ENCODE results near the gene KLHL42. TPM values are rescaled to one million over a fixed set of nuclear protein-coding genes. Genes with fewer than 3 reads are reported as not detected.
"Not testable (repeated sequence)": the region's sequence is repeated elsewhere in the genome, so short reads cannot be mapped to it uniquely, and the experiment has no call there.

Gene KLHL42
- total and polyA plus RNA-seq, 2 of the 13 experiments (the other 11 are each of a cell fraction or from before 2014, with no cell fraction given) = 13.5 to 14.0 TPM

- TF ChIP-seq AFF4 (CRISPR knock-in tag; IDR thresholded peaks at IDR 0.05) = no peak
- TF ChIP-seq ZNF703 (CRISPR knock-in tag; IDR thresholded peaks at IDR 0.05; ENCODE audit: borderline replicate concordance) = no peak
- no peak for TF ChIP-seq SALL1 (CRISPR knock-in tag; IDR thresholded peaks at IDR 0.05)
These were observed 36.4 kb upstream of the KLHL42 start (continued) for GRCh38 chr12:27743601-27744000.

- ATAC-seq; H3K27me3 ChIP-seq (ENCODE audit: control insufficient read depth in 1 of 2, insufficient read depth in 2 of 2, low read length in 2 of 2); H3K27ac ChIP-seq (ENCODE audit: extremely low read length, insufficient read depth, low read length); H4K20me1 ChIP-seq (ENCODE audit: insufficient read depth, low read length); CTCF ChIA-PET (ENCODE audit: low intra/inter-chr PET ratio, low total read pairs); H3K4me2 ChIP-seq (ENCODE audit: low read depth, low read length); DNase-seq (ENCODE audit: low spot score); H3K9me3 ChIP-seq (ENCODE audit: low read length); POLR2A ChIA-PET; H3K79me2 ChIP-seq (ENCODE audit: insufficient read depth, low read length); intact Hi-C loops (cut with micrococcal nuclease; ENCODE audit: unreplicated experiment); FAIRE-seq; BruUV-seq (replicated peaks); H3K4me3 ChIP-seq (replicated peaks in 1 of 3; ENCODE audit: insufficient read depth in 1 of 3, low read depth in 2 of 3, low read length in 3 of 3); H2AFZ ChIP-seq (ENCODE audit: low read length); H3K9ac ChIP-seq (ENCODE audit: insufficient read depth, low read depth, low read length): not testable (repeated sequence)
- Histone ChIP-seq H3K36me3 (replicated peaks in 1 of 2; ENCODE audit: control insufficient read depth in 1 of 2, insufficient read depth in 2 of 2, low read length in 2 of 2) (peaks cover 7 to 19% of the 10 kb centered on the region in 2 experiments; a peak in 4 of 5 replicates), H3K4me1 (ENCODE audit: insufficient read depth, low read length) (peaks cover 31% of the 10 kb centered on the region)
- WGBS (ENCODE audit: low lambda C conversion rate) = 75% methylated on average over 1 of the region's 1 CpG
- in situ Hi-C loops (cut with HindIII; ENCODE audit: extremely low pct_ligation_motif_present, low pct_unique_long_range_greater_than_20kb) = loop anchor here (25.0 kb wide), 1 partner anchor 417 kb away; no protein-coding TSS in a partner anchor
These were observed 34.3 kb upstream of the KLHL42 start for GRCh38 chr12:27745734-27746133.
